NCI-H146 treated with DMSO at 0.1 percent for 48 hours (cell line): Measurements from ENCODE around the gene OR2B6.

ENCODE experiments used
- DNase-seq: peaks from one replicate; lab custom pipeline; 2025; ENCODE audit not compliant: unreplicated experiment; lab: John Stamatoyannopoulos, UW

Gene OR2B6

GRCh38 chr6:27994616-27995015 lies 37.6 kb downstream of the OR2B6 start:
- no peak for DNase-seq

- peak; percentile 22 for DNase-seq
These were observed 43.5 kb downstream of the OR2B6 start for GRCh38 chr6:28000351-28001045.

- DNase-seq = no peak
These were observed 44.3 kb downstream of the OR2B6 start for GRCh38 chr6:28001351-28001750.

- DNase-seq = no peak
These were observed 44.7 kb downstream of the OR2B6 start for GRCh38 chr6:28001751-28002150.

GRCh38 chr6:28002161-28002560 lies 45.1 kb downstream of the OR2B6 start:
- no peak for DNase-seq

GRCh38 chr6:28003059-28003458 lies 46.0 kb downstream of the OR2B6 start:
- peak; percentile 39 for DNase-seq

- DNase-seq = peak; percentile 11
These were observed 46.6 kb downstream of the OR2B6 start for GRCh38 chr6:28003661-28004060.

- DNase-seq = no peak
These were observed 47.5 kb downstream of the OR2B6 start for GRCh38 chr6:28004350-28005151.

GRCh38 chr6:28005152-28005890 lies 48.3 kb downstream of the OR2B6 start:
- no peak for DNase-seq

GRCh38 chr6:28005975-28006374 lies 48.9 kb downstream of the OR2B6 start:
- no peak for DNase-seq
